Subcutaneous adipose tissue (tissue), 4 donors: Measurements from ENCODE around the gene BMX. TPM values are rescaled to one million over a fixed set of nuclear protein-coding genes. Genes with fewer than 3 reads are reported as not detected.

Source experiments
- CTCF ChIP-seq: fragments of 450-650 bp; IDR thresholded peaks from one replicate; pipeline ENCODE4 v1.5.1; 2016; ENCODE audit warnings: low read depth, mild to moderate bottlenecking, control low read depth, antibody characterized with exemption, moderate library complexity
- total RNA-seq, 4 donors: library from RNA; depleted of rRNA; stranded (reverse); fragments of >200 nt; gene quantifications; one replicate each; pipeline ENCODE4 v1.1.0, GENCODE V29; 2016

BMX gene
- total RNA-seq, 4 donors from 2014 or later = 1.0 to 5.7 (median 2.8) TPM

GRCh38 chrX:15504661-15505060 lies 4.1 kb downstream of the BMX start:
- no peak for TF ChIP-seq CTCF

- no peak for TF ChIP-seq CTCF
Measured at GRCh38 chrX:15505101-15505500, 4.5 kb downstream of the BMX start.

- TF ChIP-seq CTCF = no peak
Measured at GRCh38 chrX:15507005-15507404, 6.4 kb downstream of the BMX start.

GRCh38 chrX:15509845-15510244 lies 9.2 kb downstream of the BMX start:
- TF ChIP-seq CTCF = no peak

- TF ChIP-seq CTCF = no peak
Measured at GRCh38 chrX:15511563-15511962, 11.0 kb downstream of the BMX start.

- TF ChIP-seq CTCF = no peak
Measured at GRCh38 chrX:15512401-15512965, 11.9 kb downstream of the BMX start.

GRCh38 chrX:15514279-15514678 lies 13.7 kb downstream of the BMX start:
- TF ChIP-seq CTCF = no peak
